GM18873 (cell line): Measurements from ENCODE around the gene CDC42BPB.

ENCODE experiments used
- ATAC-seq: cut with Tn5 transposase; IDR thresholded peaks from one replicate; pipeline ENCODE4 v1.9.1; 2021; ENCODE audit warnings: mild to moderate bottlenecking, moderate library complexity, moderate number of reproducible peaks; ENCODE audit not compliant: unreplicated experiment, low FRiP score

Gene CDC42BPB

GRCh38 chr14:103057372-103058163 is at the start of gene CDC42BPB:
CDC42BPB (minus strand) TSS chr14:103057549; CDS start chr14:103057173, 376 bp downstream.
- ATAC-seq = no peak

- no peak for ATAC-seq
Observed at GRCh38 chr14:103105580-103106150, 48.3 kb upstream of the CDC42BPB start.

GRCh38 chr14:103104654-103105452 is 47.5 kb upstream of the CDC42BPB start:
- no peak for ATAC-seq

- ATAC-seq = no peak
Observed at GRCh38 chr14:103104389-103104653, 47.0 kb upstream of the CDC42BPB start.

GRCh38 chr14:103103461-103104388 is 46.4 kb upstream of the CDC42BPB start:
- ATAC-seq = no peak

- ATAC-seq = no peak
Observed at GRCh38 chr14:103102689-103103260, 45.4 kb upstream of the CDC42BPB start.

GRCh38 chr14:103101963-103102688 is 44.8 kb upstream of the CDC42BPB start:
- ATAC-seq = no peak

- no peak for ATAC-seq
Observed at GRCh38 chr14:103101257-103101962, 44.1 kb upstream of the CDC42BPB start.

GRCh38 chr14:103100281-103101121 is 43.2 kb upstream of the CDC42BPB start:
- ATAC-seq = no peak

GRCh38 chr14:103099733-103100280 is 42.5 kb upstream of the CDC42BPB start:
- no peak for ATAC-seq

- no peak for ATAC-seq
Observed at GRCh38 chr14:103099081-103099732, 41.9 kb upstream of the CDC42BPB start.

- no peak for ATAC-seq
Observed at GRCh38 chr14:103097994-103098957, 40.9 kb upstream of the CDC42BPB start.

GRCh38 chr14:103097244-103097993 is 40.1 kb upstream of the CDC42BPB start:
- no peak for ATAC-seq

- no peak for ATAC-seq
Observed at GRCh38 chr14:103096387-103096786, 39.0 kb upstream of the CDC42BPB start.

- ATAC-seq = no peak
Observed at GRCh38 chr14:103095210-103095778, 37.9 kb upstream of the CDC42BPB start.
